A549 (cell line): ENCODE measurements around the gene RNF213. TPM values are rescaled to one million over a fixed set of nuclear protein-coding genes. Genes with fewer than 3 reads are reported as not detected.

ENCODE experiments used
- ATAC-seq, 2 experiments: fragments of 200-7000 bp in 1 of 2; fragments of >200 bp in 1 of 2; cut with Nextera tagmentation in 1 of 2; cut with Tn5 transposase in 1 of 2; 3 replicates each; pipeline versions ENCODE4 v1.8.0 to v1.9.1; 2018 to 2020; ENCODE audit warnings: mild to moderate bottlenecking in 1 of 2, moderate library complexity in 1 of 2
- CTCF ChIA-PET: fragments of 300-600 bp; sonication (Branson Sonifier 250); formaldehyde crosslinking; extraction: SDS; loops from one replicate; lab custom pipeline; 2021; ENCODE audit warnings: antibody characterized with exemption, inconsistent platforms; lab: Yijun Ruan, JAX
- POLR2A ChIA-PET: fragments of 350-600 bp; formaldehyde crosslinking; extraction: SDS; loops from one replicate; lab custom pipeline; 2021; ENCODE audit warnings: antibody characterized with exemption, inconsistent platforms; lab: Yijun Ruan, JAX
- DNase-seq, 2 experiments: peaks; one replicate each; pipeline versions ENCODE4 v3.0.0 to v3.0.0-alpha.2; 2011 to 2016; ENCODE audit warnings: low read depth in 1 of 2, low spot score in 1 of 2
- FAIRE-seq: peaks from 2 replicates; lab custom pipeline; 2011; peaks lifted over from hg19 to GRCh38; lab: Jason Lieb, UNC
- H3K27ac ChIP-seq, 2 experiments: fragments of >200 bp; sonication (Bioruptor Twin); formaldehyde crosslinking; 3 replicates each; pipeline ENCODE4 v1.5.1; 2016 to 2017
- H3K4me1 ChIP-seq: fragments of >200 bp; sonication (Bioruptor Twin); formaldehyde crosslinking; 3 replicates; pipeline ENCODE4 v1.6.1; 2016
- H3K4me2 ChIP-seq: fragments of >200 bp; sonication (Bioruptor Twin); formaldehyde crosslinking; 3 replicates; pipeline ENCODE4 v1.6.1; 2016
- H3K4me3 ChIP-seq: fragments of >200 bp; sonication (Bioruptor Twin); formaldehyde crosslinking; 3 replicates; pipeline ENCODE4 v1.5.1; 2016
- H3K9me3 ChIP-seq: fragments of >200 bp; sonication (Bioruptor Twin); formaldehyde crosslinking; 3 replicates; pipeline ENCODE4 v1.6.1; 2016
- CHD2 ChIP-seq: fragments of 150-350 bp; IDR thresholded peaks from 2 replicates; pipeline ENCODE4 v1.6.1; 2014; ENCODE audit warnings: low read length; ENCODE audit not compliant: partially characterized antibody
- EHMT2 ChIP-seq: fragments of 200-600 bp; sonication (generic); IDR thresholded peaks from 2 replicates; pipeline ENCODE4 v1.6.1; 2016; ENCODE audit warnings: antibody characterized with exemption, low read depth, mild to moderate bottlenecking, moderate library complexity
- EP300 ChIP-seq, 2 experiments: fragments of >200 bp; sonication (Bioruptor Twin); formaldehyde crosslinking; IDR thresholded peaks; 2 replicates in 1 of 2; 3 replicates in 1 of 2; pipeline ENCODE4 v1.6.1; 2016 to 2017
- ESRRA ChIP-seq: fragments of 150-350 bp; IDR thresholded peaks from 2 replicates; pipeline ENCODE4 v1.6.1; 2014; ENCODE audit warnings: mild to moderate bottlenecking, low read length, borderline replicate concordance
- FOSL2 ChIP-seq, 2 experiments: fragments of 450-650 bp in 1 of 2; fragments of >200 bp in 1 of 2; sonication (Bioruptor Twin) in 1 of 2; formaldehyde crosslinking; IDR thresholded peaks; 2 replicates each; pipeline versions ENCODE4 v1.5.0 to v1.6.1; 2016 to 2020; ENCODE audit warnings: mild to moderate bottlenecking in 1 of 2, moderate library complexity in 1 of 2
- GATA3 ChIP-seq: IDR thresholded peaks from 2 replicates; pipeline ENCODE4 v1.6.1; 2012; ENCODE audit warnings: borderline replicate concordance
- JUN ChIP-seq, 2 experiments: fragments of >200 bp; sonication (Bioruptor Twin); formaldehyde crosslinking; IDR thresholded peaks; 2 replicates in 1 of 2; 3 replicates in 1 of 2; pipeline ENCODE4 v1.6.1; 2016 to 2017
- MAZ ChIP-seq: fragments of 150-350 bp; IDR thresholded peaks from 2 replicates; pipeline ENCODE4 v1.6.1; 2014; ENCODE audit warnings: antibody characterized with exemption, low read depth, low read length, borderline replicate concordance
- NFE2L2 ChIP-seq: fragments of 150-350 bp; conservative IDR thresholded peaks from 2 replicates; pipeline ENCODE4 v1.6.1; 2014; ENCODE audit warnings: low read length
- NPAS2 ChIP-seq: fragments of 250-450 bp; sonication (Bioruptor Pico); IDR thresholded peaks from 2 replicates; pipeline ENCODE4 v1.8.0; 2022; ENCODE audit warnings: mild to moderate bottlenecking, moderate library complexity, borderline replicate concordance
- PHF8 ChIP-seq: fragments of 200-600 bp; sonication (generic); IDR thresholded peaks from 2 replicates; pipeline ENCODE4 v1.6.1; 2016; ENCODE audit warnings: low read depth, mild to moderate bottlenecking, antibody characterized with exemption, moderate library complexity, borderline replicate concordance
- POLR2A ChIP-seq: IDR thresholded peaks from 2 replicates; pipeline ENCODE4 v1.6.1; 2012; ENCODE audit warnings: mild to moderate bottlenecking, low read length
- SREBF2 ChIP-seq: fragments of 450-650 bp; IDR thresholded peaks from 2 replicates; pipeline ENCODE4 v1.6.1; 2014; ENCODE audit warnings: mild to moderate bottlenecking, moderate library complexity
- ZSCAN20 ChIP-seq: fragments of 250-450 bp; sonication (Bioruptor Pico); IDR thresholded peaks from 2 replicates; pipeline ENCODE4 v1.8.0; 2022; ENCODE audit warnings: mild to moderate bottlenecking, moderate library complexity
- WGBS: methylation state at CpG from one replicate; pipeline ENCODE4 v1.1.6; 2017; ENCODE audit errors: missing lambda C conversion rate; 5-methylcytosine and 5-hydroxymethylcytosine counted together
- polyA plus RNA-seq, 4 experiments: library from polyadenylated mRNA; depleted of rRNA in 3 of 4; stranded (reverse); fragments of >200 nt; fragmentation: RNase III in 1 of 4; extraction: RNeasy Plus Mini Kit Qiagen cat#74134 plus additional on column Dnase treatment in 1 of 4; gene quantifications; 2 replicates in 3 of 4; 3 replicates in 1 of 4; pipeline ENCODE4 v1.2.3, GENCODE V29; 2011 to 2017
- TF ChIP-seq, protein P1 (sequence below): fragments of >200 bp; sonication (Bioruptor Twin); formaldehyde crosslinking; IDR thresholded peaks from 3 replicates; pipeline ENCODE4 v1.5.1; 2016
- TF ChIP-seq, protein P2 (sequence below): fragments of >200 bp; sonication (Bioruptor Twin); formaldehyde crosslinking; IDR thresholded peaks from 2 replicates; pipeline ENCODE4 v1.6.1; 2016
- TF ChIP-seq, protein P3 (sequence below): IDR thresholded peaks from 2 replicates; pipeline ENCODE4 v1.6.1; 2012; ENCODE audit warnings: low read depth, borderline replicate concordance
- TF ChIP-seq, protein P4 (sequence below): IDR thresholded peaks from 2 replicates; pipeline ENCODE4 v1.6.1; 2012
- TF ChIP-seq, protein P5 (sequence below): fragments of >200 bp; sonication (Bioruptor Twin); formaldehyde crosslinking; IDR thresholded peaks from 3 replicates; pipeline ENCODE4 v1.6.1; 2016
- TF ChIP-seq, protein P6 (sequence below): fragments of 450-650 bp; IDR thresholded peaks from 2 replicates; pipeline ENCODE4 v1.6.1; 2014; ENCODE audit warnings: antibody characterized with exemption

RNF213 gene
- polyA plus RNA-seq, 2 of the 4 experiments (the other 2 are of a cell fraction), result 59.1 to 127 TPM

DNA sequence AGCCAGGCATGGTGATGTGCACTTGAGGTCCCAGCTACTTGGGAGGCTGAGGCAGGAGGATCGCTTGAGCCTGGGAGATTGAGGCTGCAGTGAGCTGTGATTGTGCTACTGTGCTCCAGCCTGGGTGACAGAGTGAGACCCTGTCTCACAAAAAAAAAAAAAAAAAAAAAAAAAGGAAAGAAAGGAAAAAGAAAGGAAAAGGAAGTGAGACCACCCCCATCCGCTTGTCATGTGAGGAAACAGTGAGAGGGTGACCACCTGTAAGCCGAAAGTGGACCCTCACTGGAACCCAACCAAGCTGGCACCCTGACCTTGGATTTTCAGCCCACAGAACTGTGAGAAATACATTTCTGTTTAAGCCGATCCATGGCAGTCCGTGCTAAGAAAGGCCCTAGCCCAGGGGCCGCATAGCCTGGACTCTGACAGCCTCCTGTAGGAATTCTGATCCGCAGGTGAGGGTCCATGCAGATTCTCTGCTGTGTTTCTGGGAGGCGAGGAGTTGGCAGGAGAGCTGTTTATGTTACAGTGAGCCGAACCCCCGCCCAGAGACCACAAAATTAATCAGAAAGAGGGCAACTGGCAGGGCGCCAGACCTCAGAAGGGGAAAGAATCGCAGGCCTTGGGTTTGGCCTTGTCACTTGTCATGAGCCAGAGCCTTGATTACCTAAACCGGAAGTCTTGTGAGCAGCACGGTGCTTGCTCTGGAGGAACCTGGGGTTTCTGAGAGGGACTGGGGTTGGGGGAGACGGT, 41.5 kb upstream of the RNF213 start:
- no peak for FAIRE-seq
- TF ChIP-seq, protein P1, sequence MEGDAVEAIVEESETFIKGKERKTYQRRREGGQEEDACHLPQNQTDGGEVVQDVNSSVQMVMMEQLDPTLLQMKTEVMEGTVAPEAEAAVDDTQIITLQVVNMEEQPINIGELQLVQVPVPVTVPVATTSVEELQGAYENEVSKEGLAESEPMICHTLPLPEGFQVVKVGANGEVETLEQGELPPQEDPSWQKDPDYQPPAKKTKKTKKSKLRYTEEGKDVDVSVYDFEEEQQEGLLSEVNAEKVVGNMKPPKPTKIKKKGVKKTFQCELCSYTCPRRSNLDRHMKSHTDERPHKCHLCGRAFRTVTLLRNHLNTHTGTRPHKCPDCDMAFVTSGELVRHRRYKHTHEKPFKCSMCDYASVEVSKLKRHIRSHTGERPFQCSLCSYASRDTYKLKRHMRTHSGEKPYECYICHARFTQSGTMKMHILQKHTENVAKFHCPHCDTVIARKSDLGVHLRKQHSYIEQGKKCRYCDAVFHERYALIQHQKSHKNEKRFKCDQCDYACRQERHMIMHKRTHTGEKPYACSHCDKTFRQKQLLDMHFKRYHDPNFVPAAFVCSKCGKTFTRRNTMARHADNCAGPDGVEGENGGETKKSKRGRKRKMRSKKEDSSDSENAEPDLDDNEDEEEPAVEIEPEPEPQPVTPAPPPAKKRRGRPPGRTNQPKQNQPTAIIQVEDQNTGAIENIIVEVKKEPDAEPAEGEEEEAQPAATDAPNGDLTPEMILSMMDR, result no peak
- no peak for TF ChIP-seq CHD2
- TF ChIP-seq SREBF2, result no peak
- no peak for TF ChIP-seq MAZ
- TF ChIP-seq EP300 (IDR thresholded peaks at IDR 0.05), result no peak
- TF ChIP-seq, protein P2, sequence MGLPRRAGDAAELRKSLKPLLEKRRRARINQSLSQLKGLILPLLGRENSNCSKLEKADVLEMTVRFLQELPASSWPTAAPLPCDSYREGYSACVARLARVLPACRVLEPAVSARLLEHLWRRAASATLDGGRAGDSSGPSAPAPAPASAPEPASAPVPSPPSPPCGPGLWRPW, result no peak
- TF ChIP-seq NFE2L2, result no peak
- no peak for TF ChIP-seq ZSCAN20 (CRISPR knock-in tag)
- no peak for TF ChIP-seq ESRRA
- no peak for TF ChIP-seq NPAS2 (CRISPR knock-in tag)
- no peak for TF ChIP-seq EHMT2
- TF ChIP-seq GATA3, result no peak

DNA sequence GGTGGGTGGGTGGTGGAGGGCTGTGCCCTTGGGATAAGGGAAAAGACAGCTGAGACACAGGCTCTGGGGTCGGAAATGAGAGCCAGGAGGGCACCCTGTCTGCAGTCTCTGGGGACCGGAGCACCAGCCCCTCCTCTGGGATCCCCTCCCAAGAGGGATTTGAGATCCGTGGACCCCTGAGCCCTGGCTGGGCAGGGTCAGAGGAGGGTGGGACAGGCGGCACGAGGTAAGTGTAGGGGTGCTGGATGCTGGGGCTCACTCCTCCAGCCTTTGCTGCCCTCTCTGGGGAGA, 40.9 kb upstream of the RNF213 start:
- no peaks in the 10 kb centered on the region for H3K9me3 ChIP-seq
- WGBS, result 2% methylated on average over 5 of the region's 5 CpGs
- TF ChIP-seq FOSL2 (IDR thresholded peaks at IDR 0.05) (no peak), FOSL2 (CRISPR knock-in tag; IDR thresholded peaks at IDR 0.05) (no peak)
- TF ChIP-seq, all 56 proteins: peak for 0
- H3K27ac ChIP-seq, result peak overlapping the region; percentile 86 to 97
- DNase-seq (no peak), FAIRE-seq (no peak), ATAC-seq (peak in 1 of 2 experiments; percentile 14; a peak in 3 of 6 replicates)
- CTCF ChIA-PET, result interaction anchor here (2.0 kb wide), 2 partner anchors 9 to 18 kb away, joined by 5 to 6 read pairs; no protein-coding TSS in a partner anchor
- peak overlapping the region; percentile 77 for H3K4me3 ChIP-seq
- POLR2A ChIA-PET, result interaction anchor here (0.8 to 1.0 kb wide), 2 partner anchors 72 to 74 kb away, joined by 3 read pairs; no protein-coding TSS in a partner anchor
- peaks cover 11% of the 10 kb centered on the region for H3K4me1 ChIP-seq
- peak overlapping the region; percentile 91 for H3K4me2 ChIP-seq

More for the DNA sequence above, 41.5 kb upstream of the RNF213 start:
- no peaks in the 10 kb centered on the region for H3K9me3 ChIP-seq
- ChIA-PET CTCF (interaction anchor here (1.0 to 2.0 kb wide), 4 partner anchors 10 to 35 kb away, joined by 3 to 7 read pairs (median 6); no protein-coding TSS in a partner anchor), POLR2A (interaction anchor here (0.6 kb wide), 1 partner anchor 118 kb away, joined by 6 read pairs; the partner anchor contains the start of gene GAA)
- DNase-seq (peak; percentile 40 to 44), ATAC-seq (peak in 1 of 2 experiments; percentile 29; a peak in 4 of 6 replicates)
- H3K4me3 ChIP-seq, result peak overlapping the region; percentile 77
- H3K4me1 ChIP-seq, result peaks cover 11% of the 10 kb centered on the region
- peak overlapping the region; percentile 86 to 97 for H3K27ac ChIP-seq
- H3K4me2 ChIP-seq, result peak overlapping the region; percentile 91
- WGBS, result 49% methylated on average over 14 of the region's 15 CpGs

DNA sequence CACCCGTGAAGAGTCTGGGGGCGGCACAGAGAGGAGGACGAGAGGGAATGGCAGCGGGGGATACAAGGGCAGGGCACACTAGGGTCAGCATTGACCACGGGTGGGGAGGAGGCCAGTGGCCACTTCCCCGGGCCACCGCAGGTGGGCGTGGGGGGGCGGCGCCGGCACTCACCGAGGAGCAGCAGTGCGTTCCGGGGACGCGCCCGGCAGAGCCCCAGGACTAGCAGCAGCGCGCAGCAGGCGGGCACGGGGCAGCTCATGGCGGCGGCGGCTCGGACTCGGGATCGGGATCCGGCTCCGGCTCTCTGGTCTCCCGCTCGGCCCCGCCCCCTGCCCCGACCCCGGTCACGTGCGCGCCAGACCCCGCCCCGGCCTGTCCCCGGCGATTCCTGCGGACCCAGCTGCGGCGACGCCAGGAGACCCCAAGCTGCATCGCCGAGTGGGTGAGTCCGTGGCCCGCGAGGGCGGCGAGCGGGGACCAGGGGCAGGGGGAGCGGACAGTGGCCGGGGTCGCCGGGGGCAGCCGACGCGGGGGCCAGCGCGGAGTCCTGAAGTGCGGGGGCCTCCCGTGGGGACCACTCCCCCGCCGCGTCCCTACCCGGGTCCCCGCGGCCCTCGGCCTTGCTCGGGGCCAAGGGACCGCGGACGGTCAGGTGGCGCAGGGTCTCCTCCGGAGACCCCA, 40.5 kb upstream of the RNF213 start, which contains the start of the genes SGSH and SLC26A11:
TSS of gene SGSH (minus strand) at position 280 of the 682 bp plus-strand sequence. CDS start at position 260, 20 bp downstream.
TSS of gene SLC26A11 (plus strand) at position 374 of the 682 bp plus-strand sequence. CDS start 1,134 bp downstream, outside the sequence.
- 1% methylated on average over 26 of the region's 77 CpGs for WGBS
- Histone ChIP-seq H3K4me3 (peak within 1 kb of the TSS; percentile 77), H3K4me1 (peaks cover 11% of the 10 kb centered on the region), H3K4me2 (peak within 1 kb of the TSS; percentile 91), H3K27ac (peak within 1 kb of the TSS; percentile 86 to 97), H3K9me3 (no peaks in the 10 kb centered on the region)
- DNase-seq, result peak; percentile 62 to 99
- no peak for FAIRE-seq
- ChIA-PET CTCF (no interaction called here), POLR2A (interaction anchor here (0.6 to 1.0 kb wide), 3 partner anchors 73 to 892 kb away, joined by 3 read pairs; no protein-coding TSS in a partner anchor)
- ATAC-seq, result peak; percentile 81 to 94
- TF ChIP-seq PHF8, result peak; percentile 45; the same call in 1 of the 2 replicates
- TF ChIP-seq EP300 (IDR thresholded peaks at IDR 0.05), result no peak
- TF ChIP-seq, protein P3, sequence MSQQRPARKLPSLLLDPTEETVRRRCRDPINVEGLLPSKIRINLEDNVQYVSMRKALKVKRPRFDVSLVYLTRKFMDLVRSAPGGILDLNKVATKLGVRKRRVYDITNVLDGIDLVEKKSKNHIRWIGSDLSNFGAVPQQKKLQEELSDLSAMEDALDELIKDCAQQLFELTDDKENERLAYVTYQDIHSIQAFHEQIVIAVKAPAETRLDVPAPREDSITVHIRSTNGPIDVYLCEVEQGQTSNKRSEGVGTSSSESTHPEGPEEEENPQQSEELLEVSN, result peak; percentile 35
- TF ChIP-seq, protein P4, sequence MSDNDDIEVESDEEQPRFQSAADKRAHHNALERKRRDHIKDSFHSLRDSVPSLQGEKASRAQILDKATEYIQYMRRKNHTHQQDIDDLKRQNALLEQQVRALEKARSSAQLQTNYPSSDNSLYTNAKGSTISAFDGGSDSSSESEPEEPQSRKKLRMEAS, result peak; percentile 39; the same call in 1 of the 2 replicates
- TF ChIP-seq, protein P5, sequence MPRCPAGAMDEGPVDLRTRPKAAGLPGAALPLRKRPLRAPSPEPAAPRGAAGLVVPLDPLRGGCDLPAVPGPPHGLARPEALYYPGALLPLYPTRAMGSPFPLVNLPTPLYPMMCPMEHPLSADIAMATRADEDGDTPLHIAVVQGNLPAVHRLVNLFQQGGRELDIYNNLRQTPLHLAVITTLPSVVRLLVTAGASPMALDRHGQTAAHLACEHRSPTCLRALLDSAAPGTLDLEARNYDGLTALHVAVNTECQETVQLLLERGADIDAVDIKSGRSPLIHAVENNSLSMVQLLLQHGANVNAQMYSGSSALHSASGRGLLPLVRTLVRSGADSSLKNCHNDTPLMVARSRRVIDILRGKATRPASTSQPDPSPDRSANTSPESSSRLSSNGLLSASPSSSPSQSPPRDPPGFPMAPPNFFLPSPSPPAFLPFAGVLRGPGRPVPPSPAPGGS, result peak; percentile 49; the same call in 1 of the 3 replicates
- TF ChIP-seq POLR2A, result peak; percentile 46
- TF ChIP-seq JUN (IDR thresholded peaks at IDR 0.05), result peak in 1 of 2 experiments; percentile 61; a peak in 2 of 5 replicates
- TF ChIP-seq, protein P6, sequence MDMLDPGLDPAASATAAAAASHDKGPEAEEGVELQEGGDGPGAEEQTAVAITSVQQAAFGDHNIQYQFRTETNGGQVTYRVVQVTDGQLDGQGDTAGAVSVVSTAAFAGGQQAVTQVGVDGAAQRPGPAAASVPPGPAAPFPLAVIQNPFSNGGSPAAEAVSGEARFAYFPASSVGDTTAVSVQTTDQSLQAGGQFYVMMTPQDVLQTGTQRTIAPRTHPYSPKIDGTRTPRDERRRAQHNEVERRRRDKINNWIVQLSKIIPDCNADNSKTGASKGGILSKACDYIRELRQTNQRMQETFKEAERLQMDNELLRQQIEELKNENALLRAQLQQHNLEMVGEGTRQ, result peak; percentile 68
- no peak for TF ChIP-seq FOSL2 (IDR thresholded peaks at IDR 0.05)
- no peak for TF ChIP-seq FOSL2 (CRISPR knock-in tag; IDR thresholded peaks at IDR 0.05)
